Measurements from ENCODE around the gene ATP2A2.
A peak's percentile ranks its signal among the peaks of the same experiment; 100 is the strongest.
"Not testable (repeated sequence)": the region's sequence is repeated elsewhere in the genome, so short reads cannot be mapped to it uniquely, and the experiment has no call there.

ATP2A2 gene

DNA sequence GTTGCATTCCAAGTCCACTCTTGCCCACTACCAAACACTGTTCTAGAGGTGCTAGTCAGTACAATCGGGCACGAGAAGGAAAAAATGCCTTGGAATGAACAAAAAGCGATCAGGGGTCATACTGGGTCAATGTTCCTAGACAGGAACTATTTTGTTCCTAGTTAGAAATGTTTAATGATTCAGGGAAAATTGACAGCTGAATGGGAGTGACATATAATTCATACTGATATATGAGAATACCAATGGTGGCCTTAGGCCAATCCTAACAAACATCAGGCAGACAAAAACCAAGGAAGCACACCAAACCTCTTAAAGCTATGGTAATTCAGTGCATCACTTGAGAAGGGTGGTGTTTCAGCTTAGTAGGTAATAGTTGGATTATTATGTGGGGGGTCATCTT is 71.4 kb downstream of the ATP2A2 start:
- no peak overlapping the region for H3K4me3 ChIP-seq (ENCODE audit: low read length)
- DNase-seq (ENCODE audit: low read depth, low spot score), result no peak

DNA sequence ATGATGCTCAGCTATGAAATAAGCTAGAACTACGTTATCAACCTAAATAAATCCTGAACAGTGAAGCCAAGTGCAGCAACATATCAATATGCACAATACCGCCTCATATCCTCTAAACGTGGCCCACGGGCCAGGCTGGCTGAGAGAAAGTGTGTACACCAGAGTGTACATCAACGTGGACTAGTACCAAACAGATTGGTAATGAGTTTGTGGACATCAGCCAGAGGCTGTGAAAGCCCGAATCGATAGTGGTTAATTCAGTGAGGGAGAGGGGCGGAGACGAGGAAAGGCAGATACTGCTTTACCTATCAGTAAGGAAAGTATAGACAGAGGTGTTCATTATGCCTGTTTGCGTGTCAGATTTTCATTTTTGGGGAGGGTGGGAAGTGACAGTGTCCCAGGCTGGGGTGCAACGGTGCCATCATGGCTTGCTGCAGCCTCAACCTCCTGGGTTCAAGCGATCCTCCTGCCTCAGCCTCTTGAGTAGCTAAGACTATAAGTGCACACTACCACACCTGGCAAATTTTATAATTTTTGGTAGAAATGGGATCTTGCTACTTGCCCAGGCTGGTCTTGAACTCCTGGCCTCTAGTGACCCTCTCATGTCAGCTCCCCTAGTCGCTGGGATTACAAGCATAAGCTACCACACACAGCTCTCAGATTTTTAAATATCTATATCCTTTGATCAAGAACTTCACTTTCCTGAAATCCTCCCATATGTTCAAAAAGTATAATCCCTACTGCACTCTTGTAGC is 72.3 kb downstream of the ATP2A2 start:
- H3K4me3 ChIP-seq (ENCODE audit: low read length), result no peak overlapping the region

DNA sequence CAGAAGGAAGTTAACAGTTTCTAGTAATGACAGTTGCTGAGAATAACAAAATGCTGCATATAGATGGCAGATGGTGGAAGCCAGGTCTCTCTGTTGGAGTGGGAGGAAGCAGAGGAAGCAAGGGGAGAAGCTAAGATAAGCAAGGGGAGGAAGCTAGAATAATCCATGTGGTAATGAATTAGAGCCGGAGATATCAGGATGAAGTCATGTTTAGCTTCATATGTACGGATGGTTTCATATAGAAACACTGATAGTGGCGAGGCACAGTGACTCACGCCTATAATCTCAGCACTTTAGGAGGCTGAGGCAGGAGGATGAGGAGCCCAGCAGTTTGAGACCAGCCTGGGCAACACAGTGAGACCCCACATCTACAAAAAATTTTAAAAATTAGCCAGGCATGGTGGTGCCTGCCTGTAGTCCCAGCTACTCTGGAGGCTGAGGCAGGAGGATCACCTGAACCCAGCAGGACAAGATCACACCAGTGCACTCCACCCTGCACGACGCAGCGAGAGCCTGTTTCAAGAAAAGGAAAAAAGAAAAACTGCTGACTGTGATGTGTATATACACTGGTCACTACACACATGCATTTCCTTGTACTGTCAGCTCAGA is 73.2 kb downstream of the ATP2A2 start:
- no peak for DNase-seq (ENCODE audit: low read depth, low spot score)
- no peak overlapping the region for H3K4me3 ChIP-seq (ENCODE audit: low read length)

More for the DNA sequence above, 72.3 kb downstream of the ATP2A2 start:
- DNase-seq (ENCODE audit: low read depth, low spot score), result no peak

DNA sequence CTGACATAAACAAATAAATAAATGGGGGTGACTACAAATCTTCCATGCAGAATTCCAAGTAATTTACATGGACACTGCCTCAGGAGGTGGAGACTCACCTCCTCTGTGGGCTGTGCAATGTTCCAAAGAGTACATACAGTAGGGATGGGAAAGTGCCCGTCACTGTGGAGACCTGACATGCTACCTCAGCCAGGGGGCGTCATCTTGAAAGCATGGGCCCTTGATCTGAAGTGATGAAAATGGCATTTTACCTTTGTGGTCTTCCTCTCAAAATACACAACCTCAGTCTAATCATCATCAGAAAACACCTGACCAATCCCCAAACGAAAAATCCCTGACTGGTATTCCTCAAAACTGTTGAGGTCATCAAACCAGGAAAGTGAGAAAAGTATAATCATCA is 74.0 kb downstream of the ATP2A2 start:
- no peak overlapping the region for H3K4me3 ChIP-seq (ENCODE audit: low read length)
- peak; percentile 49 for DNase-seq (ENCODE audit: low read depth, low spot score)

DNA sequence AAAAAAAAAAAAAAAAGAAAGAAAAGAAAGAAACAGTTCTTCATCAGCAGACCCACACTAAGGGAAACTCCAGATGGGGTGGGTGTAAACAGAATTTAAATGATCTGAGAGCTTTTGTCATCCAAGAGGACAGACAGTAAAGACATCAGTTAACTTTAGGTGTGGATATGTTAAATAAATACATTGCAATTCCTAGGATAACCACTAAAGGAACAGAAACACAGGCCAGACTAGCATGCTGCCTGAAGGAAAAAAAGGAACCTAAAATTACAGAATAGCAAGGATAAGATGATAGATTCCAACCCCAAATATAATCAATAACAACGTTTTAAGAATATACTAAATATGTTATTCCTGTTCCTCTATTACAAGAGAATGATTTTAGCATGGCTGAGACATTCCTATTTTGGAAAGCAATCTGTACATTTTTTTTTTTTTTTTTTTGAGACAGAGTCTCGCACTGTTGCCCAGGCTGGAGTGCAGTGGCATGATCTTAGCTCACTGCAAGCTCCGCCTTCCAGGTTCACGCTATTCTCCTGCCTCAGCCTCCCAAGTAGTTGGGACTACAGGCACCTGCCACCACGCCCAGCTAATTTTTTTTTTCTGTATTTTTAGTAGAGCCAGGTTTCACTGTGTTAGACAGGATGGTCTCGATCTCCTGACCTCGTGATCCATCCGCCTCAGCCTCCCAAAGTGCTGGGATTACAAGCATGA is 77.5 kb downstream of the ATP2A2 start:
- H3K4me3 ChIP-seq (ENCODE audit: low read length); DNase-seq (ENCODE audit: low read depth, low spot score): not testable (repeated sequence)

DNA sequence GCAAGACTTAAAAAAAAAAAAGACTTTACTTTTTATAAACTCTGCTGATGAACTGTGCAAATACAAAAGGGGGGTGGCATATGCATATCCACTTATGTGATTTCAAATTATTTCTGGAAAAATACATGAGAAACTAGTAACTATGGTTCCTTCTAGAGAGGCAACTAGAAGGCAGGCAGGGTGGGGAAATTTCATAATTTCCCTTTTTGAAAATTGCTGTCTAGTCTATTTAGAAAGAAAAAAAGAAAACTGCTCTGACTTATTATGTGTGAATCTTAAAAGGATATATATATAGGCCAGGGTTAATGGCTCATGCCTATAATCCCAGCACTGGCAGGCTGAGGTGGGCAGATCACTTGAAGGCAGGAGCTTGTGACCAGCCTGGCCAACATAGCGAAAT is 80.2 kb downstream of the ATP2A2 start:
- H3K4me3 ChIP-seq (ENCODE audit: low read length), result no peak overlapping the region
- DNase-seq (ENCODE audit: low read depth, low spot score), result no peak

DNA sequence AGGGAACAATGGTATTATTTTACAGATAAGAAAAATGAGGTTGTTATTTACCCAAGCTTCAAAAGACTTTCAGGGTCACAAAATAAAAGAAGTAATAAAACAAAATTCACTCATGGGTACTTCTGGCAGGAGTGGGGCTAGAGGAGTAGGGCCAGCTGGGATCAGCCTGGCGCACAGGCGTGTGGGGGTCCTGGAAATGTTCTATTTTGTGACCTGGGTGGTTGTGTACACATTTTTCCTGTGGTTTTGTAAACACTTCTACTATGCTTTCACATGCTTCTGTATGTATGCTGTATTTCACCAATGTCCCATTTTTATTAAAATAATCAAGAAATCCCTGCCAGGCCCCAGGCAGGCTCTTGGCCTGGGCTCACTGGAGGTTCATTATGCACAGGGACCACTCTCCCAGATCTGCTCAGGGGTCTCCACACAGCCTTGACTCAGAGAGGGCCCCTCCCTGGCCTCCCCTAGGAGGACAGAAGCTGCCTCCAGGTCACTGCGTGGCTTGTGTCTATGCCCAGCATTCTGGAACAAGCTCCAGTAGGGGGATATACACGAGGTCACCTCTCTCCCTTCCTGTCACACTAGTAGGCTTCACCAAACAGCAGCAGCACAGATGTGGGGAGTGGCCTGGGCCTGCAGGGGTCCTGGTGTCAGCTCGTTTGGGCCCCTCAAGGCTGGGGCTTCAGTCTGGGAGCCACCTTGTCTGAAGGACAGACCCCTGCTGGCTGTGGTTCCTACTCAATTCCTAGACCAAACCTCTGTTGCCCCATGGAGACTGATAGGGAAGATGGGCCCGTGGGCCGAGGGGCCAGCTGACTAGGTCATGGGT is 84.7 kb downstream of the ATP2A2 start:
- DNase-seq (ENCODE audit: low read depth, low spot score), result no peak
- no peak overlapping the region for H3K4me3 ChIP-seq (ENCODE audit: low read length)

DNA sequence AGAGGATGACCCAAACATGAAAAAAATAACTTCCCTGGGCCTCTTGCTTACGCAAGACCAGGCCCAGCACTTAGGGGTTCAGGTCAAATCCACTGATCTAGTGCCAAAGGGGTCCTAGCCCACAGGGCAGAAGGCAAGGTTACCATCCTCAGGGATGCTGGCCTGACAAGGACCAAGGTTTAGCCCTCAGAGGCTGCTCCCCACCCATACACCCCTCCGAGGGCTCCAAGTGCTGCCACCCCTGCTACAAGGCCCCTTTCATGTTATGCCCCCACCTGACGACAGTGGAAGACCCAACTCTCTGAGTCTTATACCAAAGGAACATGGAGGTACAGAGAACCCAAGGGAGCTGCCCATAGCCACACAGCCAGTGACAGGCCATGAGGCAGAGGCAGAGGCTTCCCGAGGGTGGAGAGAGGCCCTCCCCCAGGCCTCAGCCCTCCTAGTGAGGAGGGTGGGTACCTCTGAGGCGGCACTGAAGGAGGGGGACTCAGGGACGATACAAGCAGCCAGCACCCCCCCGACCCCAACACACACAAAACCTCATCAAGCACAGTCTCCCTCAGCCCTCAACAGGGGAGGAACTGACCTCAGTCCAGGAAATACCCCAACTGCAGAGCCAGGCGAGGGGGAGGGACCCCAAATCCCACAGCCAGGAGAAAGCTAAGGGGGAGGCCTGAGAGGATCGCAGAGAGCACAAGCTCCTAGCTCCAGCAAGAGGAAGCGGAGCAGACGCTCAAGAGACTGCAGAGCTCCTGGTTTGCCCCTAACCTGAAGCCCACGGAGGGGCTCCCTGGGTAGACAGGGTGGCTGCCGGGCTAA is 85.5 kb downstream of the ATP2A2 start:
- H3K4me3 ChIP-seq (ENCODE audit: low read length), result no peak overlapping the region
- no peak for DNase-seq (ENCODE audit: low read depth, low spot score)

DNA sequence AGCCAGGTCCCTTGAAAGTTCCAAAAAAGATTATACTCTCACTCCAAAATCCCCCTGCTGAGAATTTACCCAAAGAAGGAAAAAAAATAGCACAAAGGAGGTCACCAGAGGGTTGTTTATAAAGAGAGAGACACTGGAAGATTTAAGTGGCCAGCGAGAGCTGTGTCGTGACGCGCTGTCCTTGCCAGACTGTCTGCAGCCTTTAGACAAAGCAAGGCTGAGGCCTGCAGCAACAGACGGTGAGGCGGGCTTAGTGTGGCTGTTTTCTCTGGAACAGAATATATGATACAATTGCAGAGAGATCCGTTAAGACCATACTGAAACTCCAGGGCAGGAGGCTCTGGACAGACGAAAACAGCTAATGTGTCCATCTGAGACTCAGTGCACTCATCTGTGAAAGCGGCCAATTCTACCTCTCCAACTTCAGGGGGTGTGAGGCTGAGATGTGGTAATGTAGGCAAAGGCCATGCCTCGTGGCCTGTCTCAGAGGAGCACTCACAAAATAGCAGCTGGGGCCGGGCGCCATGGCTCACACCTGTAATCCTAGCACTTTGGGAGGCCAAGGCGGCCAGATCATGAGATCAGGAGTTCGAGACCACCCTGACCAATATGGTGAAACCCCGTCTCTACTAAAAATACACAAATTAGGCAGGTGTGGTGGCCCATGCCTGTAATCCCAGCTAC is 86.3 kb downstream of the ATP2A2 start:
- no peak overlapping the region for H3K4me3 ChIP-seq (ENCODE audit: low read length)
- no peak for DNase-seq (ENCODE audit: low read depth, low spot score)

DNA sequence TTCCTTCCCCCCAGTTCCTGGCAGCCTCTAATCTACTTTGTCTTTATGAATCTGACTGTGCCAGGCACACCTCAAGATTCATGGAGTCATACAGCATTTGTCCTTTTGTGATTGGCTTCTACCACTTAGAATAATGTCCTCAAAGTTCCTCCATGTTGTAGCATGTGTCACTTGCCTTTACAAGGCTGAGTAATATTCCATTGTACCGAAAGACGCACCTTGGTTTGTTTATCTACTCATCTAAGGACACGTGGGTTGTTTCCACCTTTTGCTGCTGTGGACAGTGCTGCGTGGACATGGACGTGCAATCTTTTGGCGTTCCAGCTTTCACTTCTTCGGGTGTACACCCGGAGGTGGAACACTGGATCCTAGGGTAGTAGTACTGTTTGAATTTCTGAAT is 88.9 kb downstream of the ATP2A2 start:
- no peak for DNase-seq (ENCODE audit: low read depth, low spot score)
- H3K4me3 ChIP-seq (ENCODE audit: low read length), result no peak overlapping the region

DNA sequence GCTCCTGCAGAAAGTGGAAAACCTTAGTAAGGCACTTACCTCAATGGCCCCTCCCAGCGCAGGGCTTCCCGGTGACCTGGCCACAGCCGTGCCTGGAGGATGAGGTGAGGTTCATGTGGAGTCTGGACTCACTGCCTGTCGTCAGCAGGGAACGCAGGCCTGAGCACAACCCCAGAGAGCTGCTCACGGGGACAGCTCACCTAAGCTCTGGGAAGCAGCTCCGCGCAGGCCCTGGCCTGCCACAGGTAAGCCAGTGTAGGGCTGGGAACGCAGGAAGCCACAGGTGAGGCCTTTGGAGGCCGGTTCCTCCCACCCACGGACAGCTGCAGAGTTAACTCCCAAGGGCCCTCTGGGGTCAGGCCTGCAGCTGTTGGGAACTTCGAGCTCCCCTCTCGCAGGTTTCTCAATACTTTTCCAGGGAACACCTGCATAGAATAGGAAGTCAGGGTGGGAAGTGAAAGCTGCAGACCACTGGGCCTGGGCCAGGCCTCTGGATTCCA is 89.7 kb downstream of the ATP2A2 start:
- no peak overlapping the region for H3K4me3 ChIP-seq (ENCODE audit: low read length)

DNA sequence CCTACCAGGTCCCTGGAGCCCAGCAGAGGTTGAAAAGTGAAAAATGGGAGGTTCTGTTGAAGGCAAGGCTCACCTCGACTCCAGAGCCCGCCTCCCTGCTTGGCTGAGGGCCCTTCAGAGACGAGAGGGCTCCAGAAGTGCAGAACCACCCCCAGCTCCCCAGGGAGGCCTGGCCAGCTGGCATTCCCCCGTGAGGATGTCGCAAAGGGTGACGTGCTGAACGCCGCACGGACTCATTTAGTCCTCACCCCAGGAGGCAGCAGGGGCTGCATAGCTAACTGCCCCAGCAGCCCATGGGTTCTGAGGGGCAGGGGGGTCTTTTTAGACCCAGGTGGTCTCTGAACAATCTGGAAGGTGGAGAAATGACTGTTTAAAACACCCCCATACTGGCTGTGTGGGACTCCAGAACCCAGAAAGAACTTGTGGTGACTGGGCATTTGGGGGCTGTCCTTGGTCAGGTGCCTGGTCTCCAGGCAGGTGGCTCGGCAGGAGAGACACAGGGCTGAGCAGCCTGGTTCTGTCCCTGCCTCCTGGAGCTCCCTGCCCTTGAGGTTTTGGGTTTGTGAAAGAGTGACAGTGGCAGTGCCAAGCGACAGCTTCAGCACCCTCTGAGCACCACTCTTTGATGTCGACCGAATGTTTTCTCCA is 90.5 kb downstream of the ATP2A2 start:
- H3K4me3 ChIP-seq (ENCODE audit: low read length), result no peak overlapping the region
- no peak for DNase-seq (ENCODE audit: low read depth, low spot score)

More for the DNA sequence above, 89.7 kb downstream of the ATP2A2 start:
- no peak for DNase-seq (ENCODE audit: low read depth, low spot score)

DNA sequence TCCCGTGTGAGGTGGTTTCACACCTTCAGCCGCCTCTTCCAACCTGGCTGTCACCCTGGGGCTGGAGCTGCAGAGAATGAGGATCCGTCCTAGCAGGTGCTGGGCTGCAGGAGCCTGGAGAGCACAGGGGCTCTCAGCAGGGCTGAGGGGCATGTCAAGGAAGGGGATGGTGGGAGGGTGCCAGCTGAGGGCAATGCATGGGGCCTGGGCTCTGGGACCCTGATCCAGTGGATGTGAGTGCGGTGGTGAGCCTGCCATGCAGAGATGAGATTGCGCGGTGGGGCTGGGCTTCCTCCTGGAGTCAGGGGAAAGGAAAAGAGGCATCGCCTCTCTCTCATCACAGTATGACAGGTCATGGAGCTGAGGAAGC is 91.0 kb downstream of the ATP2A2 start:
- DNase-seq (ENCODE audit: low read depth, low spot score), result no peak
- H3K4me3 ChIP-seq (ENCODE audit: low read length), result no peak overlapping the region

DNA sequence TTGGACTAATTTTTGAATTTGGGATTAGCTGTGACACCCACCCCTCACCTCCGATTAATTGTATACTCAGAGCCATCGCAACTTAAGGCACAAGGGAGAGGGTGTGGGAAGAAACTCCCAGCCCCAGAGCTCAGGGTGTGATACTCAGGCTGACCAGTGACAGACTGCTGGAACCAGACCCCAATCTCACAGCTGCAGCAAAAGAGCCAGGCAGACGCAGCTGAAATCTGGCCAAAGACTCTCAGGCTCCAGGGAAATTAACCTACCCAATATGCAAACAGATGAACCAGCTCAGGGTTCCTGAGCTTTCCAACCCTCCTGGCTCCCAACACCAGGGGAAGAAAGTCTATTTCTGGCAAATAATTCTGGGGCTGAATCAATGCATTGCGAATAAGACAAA is 92.0 kb downstream of the ATP2A2 start:
- H3K4me3 ChIP-seq (ENCODE audit: low read length), result no peak overlapping the region
- DNase-seq (ENCODE audit: low read depth, low spot score), result no peak

DNA sequence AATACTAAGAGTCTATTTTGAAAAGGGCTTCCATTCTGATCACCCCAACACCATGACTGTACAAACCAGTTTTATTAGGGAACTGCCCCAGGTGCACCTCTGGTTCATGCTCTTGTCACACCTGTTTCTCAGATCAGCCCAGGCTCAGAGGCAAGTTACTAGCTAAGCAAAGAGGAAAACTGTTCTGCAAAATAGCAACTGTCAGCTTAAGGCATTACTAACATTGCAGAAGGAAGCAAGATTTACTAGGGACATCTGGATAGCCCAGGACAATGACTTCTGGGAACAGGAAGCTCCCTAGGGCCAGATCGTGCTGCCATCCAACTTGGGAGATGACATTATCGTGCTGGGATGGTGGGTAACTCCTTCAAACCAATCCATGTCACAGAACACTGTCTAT is 92.4 kb downstream of the ATP2A2 start:
- DNase-seq (ENCODE audit: low read depth, low spot score), result no peak
- no peak overlapping the region for H3K4me3 ChIP-seq (ENCODE audit: low read length)

DNA sequence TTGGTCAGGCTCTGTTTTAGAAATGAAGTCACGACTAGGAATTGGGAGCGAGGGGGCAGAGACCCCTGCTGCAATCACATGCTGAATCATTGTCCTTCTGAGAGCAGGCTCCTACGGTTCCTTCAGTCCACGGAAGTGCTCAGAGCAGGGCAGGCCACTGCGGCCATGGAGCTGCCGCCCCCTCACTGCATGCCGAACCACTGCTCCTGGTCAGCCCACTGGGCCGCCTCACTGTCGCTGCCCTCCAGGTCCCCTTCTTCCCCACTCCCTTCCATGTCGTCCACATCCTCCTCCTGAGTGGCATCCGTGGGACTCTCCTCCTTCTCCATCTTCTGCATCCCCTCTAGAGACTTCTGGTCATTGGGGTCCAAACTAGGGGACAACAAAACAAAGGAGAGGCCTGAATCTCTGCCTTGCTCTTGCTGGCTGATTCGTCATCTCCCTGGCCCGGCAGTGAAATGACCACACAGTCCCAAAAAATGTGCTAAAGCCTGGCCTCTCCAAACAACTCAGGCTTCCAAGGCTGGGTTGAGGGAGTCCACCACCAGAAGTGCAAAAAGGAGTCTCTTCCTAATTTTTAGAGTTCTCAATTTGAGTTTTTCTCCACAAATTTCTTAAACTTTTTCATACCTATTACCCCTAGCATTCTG is 93.0 kb downstream of the ATP2A2 start:
- no peak overlapping the region for H3K4me3 ChIP-seq (ENCODE audit: low read length)
- DNase-seq (ENCODE audit: low read depth, low spot score), result no peak

DNA sequence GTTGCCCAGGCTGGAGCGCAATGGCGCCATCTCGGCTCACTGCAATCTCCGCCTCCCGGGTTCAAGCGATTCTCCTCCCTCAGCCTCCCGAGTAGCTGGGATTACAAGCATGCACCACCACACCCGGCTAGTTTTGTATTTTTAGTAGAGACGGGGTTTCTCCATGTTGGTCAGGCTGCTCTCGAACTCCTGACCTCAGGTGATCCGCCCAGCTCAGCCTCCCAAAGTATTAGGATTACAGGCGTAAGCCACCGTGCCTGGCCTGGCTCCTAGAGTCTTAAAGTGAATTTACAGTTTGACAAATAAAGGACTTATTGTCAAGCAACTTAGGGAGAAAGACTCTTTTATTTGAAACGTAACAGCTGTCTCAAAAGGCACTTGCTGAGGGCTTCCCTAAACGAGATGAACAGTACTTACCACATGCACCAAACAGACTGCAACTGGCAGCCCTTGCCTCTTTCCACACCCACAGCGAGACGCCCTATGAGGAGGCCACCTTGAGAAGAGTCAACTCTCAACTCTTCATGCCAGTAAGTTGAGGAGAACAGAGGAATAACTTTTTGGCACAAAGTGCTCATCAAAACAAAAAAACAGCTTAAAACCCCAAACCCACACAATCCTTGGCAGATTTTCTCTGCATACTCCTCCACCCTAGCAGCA is 97.2 kb downstream of the ATP2A2 start:
- H3K4me3 ChIP-seq (ENCODE audit: low read length); DNase-seq (ENCODE audit: low read depth, low spot score): not testable (repeated sequence)
